NK-92 (cell line): ENCODE measurements around the gene GPR153.

Experiments
- DNase-seq: peaks from one replicate; lab custom pipeline; 2025; ENCODE audit not compliant: unreplicated experiment; lab: John Stamatoyannopoulos, UW

Gene GPR153

DNA sequence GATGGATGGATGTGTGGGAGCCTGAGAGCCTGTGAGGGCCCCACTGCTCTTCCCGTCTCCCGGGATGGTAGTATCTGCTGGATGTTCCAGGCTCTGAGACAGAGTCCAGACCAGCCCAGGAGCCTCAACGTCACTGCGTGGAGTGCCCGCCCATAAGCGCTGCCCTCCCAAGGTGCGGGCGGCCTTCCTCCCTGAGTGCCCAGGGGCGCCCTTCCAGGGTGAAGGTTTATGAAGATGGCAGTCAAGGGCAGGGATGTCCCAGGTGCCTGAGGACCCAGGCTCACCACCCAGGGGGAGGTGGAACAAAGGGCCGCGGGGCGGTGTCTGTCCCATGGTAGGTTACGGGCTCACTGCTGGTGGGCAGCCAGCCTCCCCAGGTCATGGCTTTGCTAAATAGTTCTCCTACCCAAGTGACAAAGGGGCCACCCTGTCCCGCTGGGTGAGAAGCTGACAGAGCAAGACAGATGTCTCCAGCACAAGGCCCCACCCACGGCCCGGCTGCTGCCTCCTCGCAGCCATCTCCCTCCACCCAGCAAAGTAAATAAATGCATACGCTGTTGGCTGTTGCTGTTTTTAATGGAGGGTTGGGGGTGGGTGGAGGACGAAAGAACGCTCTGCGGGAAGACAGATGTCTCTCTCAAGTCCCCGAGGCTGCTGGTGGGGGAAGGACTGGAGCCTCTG is 9.0 kb upstream of the GPR153 start:
- DNase-seq, result no peak

DNA sequence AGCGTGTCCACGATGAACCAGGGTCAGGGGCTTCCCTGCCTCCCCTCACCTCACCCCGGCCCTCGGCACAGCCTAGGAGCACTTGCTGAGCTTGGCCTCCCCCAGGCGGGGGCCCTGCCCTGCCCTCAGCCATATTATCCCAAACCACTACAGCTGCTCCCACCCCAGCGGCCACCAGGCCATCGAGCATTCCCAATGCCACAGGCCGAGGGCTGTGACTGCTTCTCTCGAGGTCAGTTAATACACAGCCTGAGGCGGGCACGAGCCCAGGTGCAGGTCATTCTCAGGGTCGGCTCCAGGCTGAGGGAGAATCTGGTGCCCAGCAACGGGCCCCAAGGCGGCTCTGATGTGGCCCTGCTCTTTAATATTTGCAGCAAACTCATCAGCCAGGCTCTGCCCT is 8.4 kb upstream of the GPR153 start:
- DNase-seq, result no peak

DNA sequence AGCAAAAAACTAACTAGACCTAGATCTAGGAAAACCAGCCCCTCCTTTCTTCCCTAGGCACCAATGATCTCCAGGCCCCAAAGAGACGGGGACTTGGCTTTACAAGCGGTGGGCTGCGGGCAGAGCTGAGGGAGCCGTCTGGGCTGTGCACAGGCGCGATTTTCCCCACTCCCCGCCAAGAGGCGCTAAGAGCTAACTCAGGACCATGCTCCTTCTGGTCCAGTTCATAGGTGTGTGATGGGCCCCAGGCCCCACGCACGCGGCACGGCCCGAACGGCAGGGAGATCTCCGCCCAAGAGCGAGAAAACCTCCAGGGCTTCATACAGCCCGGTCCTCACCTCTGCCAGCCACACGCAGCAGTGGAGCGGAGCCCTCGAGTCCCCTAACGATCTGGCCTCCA is 7.5 kb upstream of the GPR153 start:
- no peak for DNase-seq

DNA sequence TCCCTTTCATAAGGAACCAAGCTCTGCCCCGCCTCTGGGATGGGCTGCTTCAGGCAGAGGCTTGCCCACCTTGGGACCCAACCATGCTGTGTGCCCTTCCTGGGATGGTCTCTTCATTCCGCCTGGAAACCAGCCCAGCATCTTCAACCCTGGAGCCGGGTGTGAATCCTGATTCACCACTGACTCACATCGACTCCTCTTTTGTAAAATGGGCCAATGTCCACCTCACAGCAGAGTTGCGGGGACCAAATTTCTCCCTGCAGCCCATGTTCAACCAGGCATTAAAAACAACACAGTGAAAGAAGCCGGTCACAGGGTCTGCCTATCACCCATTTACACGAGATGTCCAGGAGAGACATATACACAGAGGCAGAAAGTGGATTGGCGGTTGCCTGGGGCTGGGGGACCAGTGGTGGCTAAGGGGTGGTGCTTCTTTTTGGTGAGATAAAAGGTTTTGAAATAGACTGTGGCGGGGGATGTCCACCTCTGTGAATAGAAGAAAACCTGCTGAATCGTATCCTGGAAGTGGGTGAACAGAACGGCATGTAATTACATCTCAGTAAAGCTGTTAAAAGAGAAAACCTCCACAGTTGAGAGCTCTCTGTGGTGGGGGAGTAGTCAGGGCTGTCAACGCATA is 6.9 kb upstream of the GPR153 start:
- no peak for DNase-seq

DNA sequence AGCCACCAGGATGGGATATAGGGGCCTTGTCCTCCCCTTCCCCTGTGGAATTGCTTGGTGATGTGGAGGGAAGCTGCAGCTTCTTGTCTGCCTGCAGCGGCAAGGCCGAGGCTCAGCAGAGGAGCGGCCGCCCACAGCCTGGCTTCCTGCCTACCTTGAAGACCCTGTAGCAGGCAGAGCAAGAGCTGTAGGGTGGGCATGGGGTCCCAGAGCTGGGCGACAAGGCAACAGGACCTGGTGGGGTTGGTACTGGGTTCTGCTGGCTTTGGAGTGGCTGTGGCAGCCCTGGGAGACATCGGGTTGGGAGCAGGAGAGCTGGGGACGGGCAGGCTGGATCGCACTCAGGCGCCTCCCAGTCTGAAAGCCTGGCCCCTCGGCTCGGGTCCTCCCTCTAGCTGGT is 5.7 kb upstream of the GPR153 start:
- DNase-seq, result no peak

DNA sequence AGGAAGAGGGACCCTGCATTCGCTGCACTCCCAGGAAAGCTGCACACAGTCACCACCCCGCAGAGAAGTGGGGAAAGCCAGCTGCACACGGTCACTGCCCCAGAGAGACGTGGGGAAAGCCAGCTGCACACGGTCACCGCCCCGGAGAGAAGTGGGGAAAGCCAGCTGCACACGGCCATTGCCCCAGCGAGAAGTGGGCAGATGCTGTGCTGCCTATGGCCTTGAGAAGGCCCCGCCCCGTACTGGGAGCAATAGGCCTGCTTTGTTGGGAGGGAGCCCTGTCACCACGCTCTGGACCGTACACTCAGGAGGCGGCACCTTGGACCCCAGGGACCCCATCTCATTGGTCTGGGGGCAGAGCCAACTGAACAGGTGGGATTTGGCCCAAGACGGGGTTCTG is 4.3 kb upstream of the GPR153 start:
- DNase-seq, result no peak

DNA sequence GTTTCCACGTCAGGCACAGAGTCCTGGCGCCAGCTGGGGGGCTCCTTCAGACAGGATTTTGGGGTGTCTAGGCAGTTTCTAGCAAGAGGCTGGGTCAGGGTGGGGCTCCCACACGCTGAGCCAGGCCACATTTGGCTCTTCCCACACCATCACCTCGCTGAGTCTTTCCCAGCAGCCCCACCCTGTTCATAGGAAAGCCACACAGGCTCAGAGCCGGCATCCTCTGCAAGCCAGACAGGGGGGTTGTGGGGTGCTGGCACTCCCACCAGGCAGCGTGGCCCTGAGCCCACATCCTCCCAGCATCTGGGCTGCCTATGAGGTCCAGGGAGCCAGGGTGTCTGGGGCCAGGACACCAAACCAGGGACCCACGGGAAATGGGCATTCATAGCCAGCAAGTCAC is 2.8 kb upstream of the GPR153 start:
- no peak for DNase-seq

- no peak for DNase-seq
These were observed 1.9 kb upstream of the GPR153 start for GRCh38 chr1:6262555-6263420.

DNA sequence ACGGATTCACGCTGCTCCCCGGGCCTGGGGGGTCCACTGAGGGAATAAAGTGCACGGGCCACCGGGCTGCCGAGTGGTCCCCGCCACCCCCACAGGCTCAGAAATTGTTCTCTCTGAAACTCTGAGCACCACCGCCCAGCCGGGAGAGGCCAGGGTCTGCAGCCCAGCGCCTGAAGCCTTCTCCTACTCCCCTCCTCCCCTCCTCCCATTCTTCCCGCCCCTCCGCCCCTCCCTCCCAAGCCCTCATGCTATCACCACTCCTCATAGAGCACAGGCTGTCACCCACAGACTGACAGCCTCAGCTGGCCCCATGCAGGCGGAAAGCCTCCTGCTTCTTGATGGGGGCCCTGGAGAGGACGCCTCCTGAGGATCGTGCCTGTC is 707 bp upstream of the GPR153 start:
- no peak for DNase-seq

DNA sequence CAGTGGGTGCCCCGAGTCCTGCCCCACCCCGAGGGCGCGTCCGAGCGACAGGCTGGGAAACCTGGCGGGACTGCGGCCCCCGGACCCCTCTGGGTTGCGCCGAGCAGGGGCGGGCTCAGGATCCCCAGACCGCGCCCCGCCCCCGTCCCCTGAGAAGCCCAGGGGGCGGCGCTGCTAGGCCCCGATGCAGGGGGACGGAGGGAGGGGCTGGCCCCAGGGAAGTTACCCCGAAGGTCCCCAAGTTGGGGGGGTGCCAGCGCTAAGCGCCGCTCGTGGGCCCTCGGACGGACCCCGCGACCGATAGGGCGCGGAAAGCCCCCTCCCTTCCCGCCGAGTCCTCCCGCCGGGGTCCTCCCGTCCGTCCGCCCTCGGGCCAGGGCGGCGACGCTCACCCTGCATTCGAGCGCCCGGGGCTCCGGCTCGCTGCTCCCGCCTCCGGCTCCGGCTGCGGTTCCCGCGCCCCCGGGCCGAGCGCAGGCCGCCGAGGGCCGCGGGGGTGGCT is 414 bp downstream of the GPR153 start:
- DNase-seq, result no peak

DNA sequence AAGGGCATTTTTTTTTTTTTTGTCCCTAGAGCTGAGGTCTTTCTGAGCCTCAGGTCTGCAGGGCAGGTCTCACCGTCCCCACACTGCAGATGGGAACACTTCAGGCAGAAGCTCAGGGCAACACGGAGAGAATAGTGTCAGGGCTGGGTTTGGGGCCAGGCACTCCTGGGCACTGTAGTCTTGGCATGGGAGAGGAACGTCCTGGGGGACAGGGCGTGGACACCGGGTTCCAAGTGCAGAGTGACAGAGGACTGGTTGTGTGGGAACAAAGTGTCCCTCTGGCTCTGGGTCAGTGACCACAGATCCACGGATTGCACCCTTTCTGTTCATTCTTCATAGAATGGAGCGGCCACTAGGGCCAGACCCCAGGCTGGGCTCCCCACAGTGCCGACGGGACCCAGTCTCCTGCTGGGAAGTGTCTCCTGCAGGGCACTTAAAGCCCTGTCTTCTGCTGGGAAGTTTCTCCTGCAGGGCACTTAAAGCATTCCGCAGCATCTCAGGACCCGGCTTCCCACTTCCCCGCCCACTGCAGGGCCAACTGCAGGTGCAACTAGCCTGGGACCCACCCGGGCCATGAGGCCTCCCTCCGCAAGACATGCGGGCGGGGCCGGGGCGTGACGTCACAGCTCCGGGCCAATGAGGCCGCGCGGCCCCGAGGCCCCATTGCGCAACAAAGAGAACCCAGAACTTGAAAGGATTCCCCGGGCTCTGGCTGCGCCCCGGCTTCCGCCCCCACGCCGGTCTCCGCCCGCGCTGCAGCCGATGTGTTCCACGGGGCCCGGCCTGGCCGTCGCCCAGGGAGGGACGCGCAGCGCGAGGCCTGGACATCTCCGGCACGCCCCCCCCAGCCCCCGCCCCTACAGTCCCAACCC is 1.2 kb downstream of the GPR153 start:
- DNase-seq, result no peak

GRCh38 chr1:6258675-6259074 is 2.2 kb downstream of the GPR153 start:
- no peak for DNase-seq

GRCh38 chr1:6257541-6258069 is 3.3 kb downstream of the GPR153 start:
- no peak for DNase-seq

DNA sequence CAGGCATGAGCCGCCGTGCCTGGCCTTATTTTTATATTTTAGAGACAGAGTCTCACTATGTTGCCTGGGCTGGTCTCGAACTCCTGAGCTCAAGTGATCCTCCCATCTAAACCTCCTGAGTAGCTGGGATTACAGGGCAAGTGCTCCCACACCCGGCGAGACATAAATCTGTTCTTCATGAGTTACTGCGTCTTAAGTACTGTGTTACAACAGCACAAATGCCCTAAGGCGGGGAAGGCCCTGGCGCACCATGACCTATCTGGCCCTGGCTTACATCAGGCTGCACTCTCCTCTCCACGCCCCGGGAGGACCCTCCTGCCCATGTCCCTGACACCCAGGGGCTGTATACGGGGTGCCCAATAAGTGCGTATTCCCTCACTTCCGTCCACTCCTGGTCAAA is 4.3 kb downstream of the GPR153 start:
- no peak for DNase-seq

DNA sequence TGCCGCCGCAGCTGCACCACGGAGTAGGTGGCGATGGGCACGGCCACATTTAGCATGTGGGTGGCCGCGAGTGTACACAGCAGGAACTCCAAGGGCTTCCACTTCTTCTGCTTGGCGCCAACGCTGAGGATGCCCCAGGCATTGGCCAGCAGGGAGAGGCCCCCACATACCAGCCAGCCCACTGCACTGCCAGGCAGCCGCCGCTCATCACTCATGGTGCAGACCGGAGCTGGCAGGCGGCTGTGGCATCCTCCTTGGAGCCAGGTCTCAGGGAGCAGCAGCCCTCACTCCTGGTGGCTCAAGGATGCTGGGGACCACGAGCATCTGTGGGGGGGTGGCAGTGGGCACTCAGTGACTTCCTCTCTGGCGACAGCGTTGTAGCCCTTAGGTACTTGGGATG is 6.2 kb downstream of the GPR153 start:
- DNase-seq, result no peak

- DNase-seq, result no peak
These were observed 7.5 kb downstream of the GPR153 start for GRCh38 chr1:6253380-6253779.

- no peak for DNase-seq
These were observed 8.6 kb downstream of the GPR153 start for GRCh38 chr1:6252374-6252710.

DNA sequence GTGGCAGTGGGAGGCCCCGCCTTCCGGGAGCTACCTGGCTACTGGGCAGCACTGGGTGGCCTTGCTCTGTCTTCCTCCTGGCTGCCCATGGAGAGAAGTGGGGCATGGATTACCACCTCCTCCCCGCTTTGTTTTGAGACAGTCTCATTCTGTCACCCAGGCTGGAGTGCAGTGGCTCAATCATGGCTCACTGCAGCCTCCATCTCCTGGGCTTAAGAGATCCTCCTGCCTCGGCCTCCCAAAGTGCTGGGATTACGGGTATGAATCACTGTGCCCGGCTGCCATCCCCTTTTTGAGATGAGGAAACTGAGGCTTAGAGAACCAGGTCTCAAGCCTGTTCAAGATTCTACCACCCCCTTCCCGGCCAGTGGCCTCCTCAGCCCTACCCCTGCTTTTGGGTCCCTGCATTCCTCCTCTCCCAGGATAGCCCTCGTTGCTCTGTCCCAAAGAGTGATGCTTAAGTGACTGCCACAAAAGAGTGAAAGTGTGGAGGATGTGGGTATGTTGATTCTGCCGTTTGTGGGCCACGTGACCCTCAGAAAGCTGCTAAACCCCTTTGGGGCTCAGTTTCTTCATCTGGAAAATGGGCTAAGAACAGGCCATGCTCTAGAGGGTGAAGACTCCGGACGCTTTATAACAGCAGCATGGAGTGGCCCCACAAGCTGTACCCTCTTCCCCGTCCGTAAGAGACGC is 9.1 kb downstream of the GPR153 start:
- DNase-seq, result no peak

GRCh38 chr1:6251233-6251632 is 9.7 kb downstream of the GPR153 start:
- DNase-seq, result no peak
